OCI-LY3 (cell line): ENCODE results near the gene ZNF106.

Experiments used
- H2AFZ ChIP-seq: fragments of 200-600, 300-600 bp; shearing (Covaris generic); 2 replicates; pipeline ENCODE4 v1.6.0; 2014; ENCODE audit warnings: antibody characterized with exemption, low read depth, low read length
- H3K27ac ChIP-seq: fragments of 200-600, 300-600 bp; sonication (generic); 2 replicates; pipeline ENCODE4 v1.5.1; 2014; ENCODE audit warnings: mild to moderate bottlenecking, low read length, moderate library complexity, mixed read lengths
- H3K27me3 ChIP-seq: fragments of 200-600, 300-600 bp; sonication (generic); 2 replicates; pipeline ENCODE4 v1.6.1; 2014; ENCODE audit warnings: low read depth, low read length, mixed read lengths
- H3K36me3 ChIP-seq: fragments of 200-600, 300-600 bp; sonication (generic); replicated peaks from 2 replicates; pipeline ENCODE3; 2014; ENCODE audit warnings: low read depth, low read length, mixed read lengths
- H3K4me1 ChIP-seq: fragments of 300-600, 200-600 bp; sonication (generic); 2 replicates; pipeline ENCODE4 v1.6.1; 2014; ENCODE audit warnings: low read length, mixed read lengths
- H3K4me2 ChIP-seq: fragments of 200-600, 300-600 bp; sonication (generic); 2 replicates; pipeline ENCODE4 v1.6.1; 2014; ENCODE audit warnings: low read length, mixed read lengths
- H3K4me3 ChIP-seq: fragments of 300-600, 200-600 bp; sonication (generic); 2 replicates; pipeline ENCODE4 v1.5.1; 2014; ENCODE audit warnings: antibody characterized with exemption, mild to moderate bottlenecking, low read length, moderate library complexity
- H3K79me2 ChIP-seq: fragments of 300-600, 200-600 bp; shearing (Covaris generic); 2 replicates; pipeline ENCODE4 v1.6.1; 2014; ENCODE audit warnings: mild to moderate bottlenecking, low read length, mixed read lengths
- H3K9ac ChIP-seq: fragments of 300-600, 200-600 bp; shearing (Covaris generic); 2 replicates; pipeline ENCODE4 v1.6.0; 2014; ENCODE audit warnings: mild to moderate bottlenecking, low read length, moderate library complexity
- H3K9me3 ChIP-seq: fragments of 200-600, 300-600 bp; shearing (Covaris generic); 2 replicates; pipeline ENCODE4 v1.6.1; 2014; ENCODE audit warnings: low read length, mixed read lengths; ENCODE audit not compliant: insufficient read depth
- H4K20me1 ChIP-seq: fragments of 200-600, 300-600 bp; sonication (generic); 2 replicates; pipeline ENCODE4 v1.6.1; 2016; ENCODE audit warnings: low read length, mixed read lengths; ENCODE audit not compliant: insufficient read depth
- CTCF ChIP-seq: fragments of 200-600, 300-600 bp; sonication (generic); IDR thresholded peaks from 2 replicates; pipeline ENCODE4 v1.5.1; 2014; ENCODE audit warnings: antibody characterized with exemption, low read length, low read depth
- EZH2phosphoT487 ChIP-seq: fragments of 200-600 bp; shearing (Covaris generic); IDR thresholded peaks from 2 replicates; pipeline ENCODE4 v1.6.1; 2018; ENCODE audit warnings: antibody characterized with exemption, mixed run types, low read depth

ZNF106 gene

GRCh38 chr15:42445551-42445950 lies 45.4 kb downstream of the ZNF106 start:
- Histone ChIP-seq H3K9me3 (no peaks in the 10 kb centered on the region), H3K4me1 (no peaks in the 10 kb centered on the region; the same call in 1 of the 2 replicates), H3K4me2 (no peak overlapping the region), H3K4me3 (no peak overlapping the region), H3K27me3 (no peaks in the 10 kb centered on the region), H2AFZ (no peak overlapping the region), H3K79me2 (no peaks in the 10 kb centered on the region), H4K20me1 (no peaks in the 10 kb centered on the region), H3K36me3 (peaks cover 35% of the 10 kb centered on the region), H3K27ac (no peak overlapping the region), H3K9ac (no peak overlapping the region)
- no peak for TF ChIP-seq EZH2phosphoT487
- TF ChIP-seq CTCF = no peak

- no peaks in the 10 kb centered on the region for H3K79me2 ChIP-seq
- H3K36me3 ChIP-seq = peaks cover 33% of the 10 kb centered on the region
- no peak overlapping the region for H3K9ac ChIP-seq
- no peaks in the 10 kb centered on the region for H3K27me3 ChIP-seq
- no peak overlapping the region for H2AFZ ChIP-seq
- no peaks in the 10 kb centered on the region for H3K4me1 ChIP-seq
- no peak overlapping the region for H3K4me2 ChIP-seq
- TF ChIP-seq EZH2phosphoT487 = no peak
- TF ChIP-seq CTCF = no peak
- no peak overlapping the region for H3K27ac ChIP-seq
- no peaks in the 10 kb centered on the region for H3K9me3 ChIP-seq
- no peaks in the 10 kb centered on the region for H4K20me1 ChIP-seq
- no peak overlapping the region for H3K4me3 ChIP-seq
Observed at GRCh38 chr15:42444415-42445063, 46.4 kb downstream of the ZNF106 start.

- Histone ChIP-seq H4K20me1 (no peaks in the 10 kb centered on the region), H3K4me3 (no peak overlapping the region), H3K9ac (no peak overlapping the region), H3K79me2 (no peaks in the 10 kb centered on the region), H2AFZ (no peak overlapping the region), H3K4me1 (no peaks in the 10 kb centered on the region), H3K27ac (no peak overlapping the region), H3K36me3 (peaks cover 27% of the 10 kb centered on the region), H3K9me3 (no peaks in the 10 kb centered on the region), H3K27me3 (no peaks in the 10 kb centered on the region), H3K4me2 (no peak overlapping the region)
- no peak for TF ChIP-seq CTCF
- TF ChIP-seq EZH2phosphoT487 = no peak
Observed at GRCh38 chr15:42427429-42428223, 63.3 kb downstream of the ZNF106 start.

GRCh38 chr15:42421376-42421775 lies 69.6 kb downstream of the ZNF106 start:
- no peak overlapping the region for H3K9ac ChIP-seq
- H3K36me3 ChIP-seq = peaks cover 25% of the 10 kb centered on the region
- H3K9me3 ChIP-seq = no peaks in the 10 kb centered on the region
- no peak overlapping the region for H3K27ac ChIP-seq
- H3K4me2 ChIP-seq = no peak overlapping the region
- H3K4me1 ChIP-seq = no peaks in the 10 kb centered on the region
- no peaks in the 10 kb centered on the region for H3K79me2 ChIP-seq
- no peak overlapping the region for H3K4me3 ChIP-seq
- no peaks in the 10 kb centered on the region for H4K20me1 ChIP-seq
- TF ChIP-seq CTCF (no peak), EZH2phosphoT487 (no peak)
- H3K27me3 ChIP-seq = no peaks in the 10 kb centered on the region
- no peak overlapping the region for H2AFZ ChIP-seq
